Head of caudate nucleus (tissue), 42 donors: Measurements from ENCODE around the gene DCAF11.

ENCODE experiments used
- DNase-seq, 42 donors: peaks; one replicate each; pipeline versions ENCODE4 v3.0.0 to v3.0.0-alpha.2; 2020 to 2021; ENCODE audit warnings: mixed read lengths in 7 of 42
- intact Hi-C: fragments of 100-400 bp; cut with DNase I; formaldehyde crosslinking; loops from one replicate; pipeline ENCODE4 v1.15.0; 2022

The DCAF11 gene

GRCh38 chr14:24114532-24115421 is at the start of gene DCAF11, which contains the start of gene NRL:
Gene DCAF11, plus strand, starts transcription at chr14:24114777. Its CDS starts 818 bp downstream, at chr14:24115595.
Gene NRL, minus strand, starts transcription at chr14:24114949. Its CDS starts 32,101 bp downstream, at chr14:24082848.
- peak; percentile 95 to 99 (median 98) for DNase-seq
- intact Hi-C loops: loop anchor here (2.0 kb wide), 1 partner anchor 26 kb away; the partner anchor contains the start of gene EMC9

- intact Hi-C loops: no loop called here
- peak in 1 of 42 donors; percentile 1 for DNase-seq
Measured at GRCh38 chr14:24064856-24065255, 49.7 kb upstream of the DCAF11 start.

GRCh38 chr14:24065408-24065807 is 49.2 kb upstream of the DCAF11 start:
- no peak for DNase-seq
- intact Hi-C loops: no loop called here

- no peak for DNase-seq
- intact Hi-C loops: no loop called here
Measured at GRCh38 chr14:24066496-24067132, 48.0 kb upstream of the DCAF11 start.

GRCh38 chr14:24067133-24068082 is 47.2 kb upstream of the DCAF11 start:
- DNase-seq: peak in 18 of 42 donors; percentile 13 to 74 (median 47)
- intact Hi-C loops: no loop called here

GRCh38 chr14:24068711-24069410 is 45.7 kb upstream of the DCAF11 start:
- DNase-seq: peak in 1 of 42 donors; percentile 13
- intact Hi-C loops: no loop called here

- intact Hi-C loops: no loop called here
- no peak for DNase-seq
Measured at GRCh38 chr14:24069411-24069735, 45.2 kb upstream of the DCAF11 start.

GRCh38 chr14:24070285-24071143 is 44.1 kb upstream of the DCAF11 start:
- no peak for DNase-seq
- intact Hi-C loops: no loop called here

- peak in 37 of 42 donors; percentile 26 to 85 (median 62) for DNase-seq
- intact Hi-C loops: no loop called here
Measured at GRCh38 chr14:24071144-24071697, 43.4 kb upstream of the DCAF11 start, which contains the start of gene CPNE6. Gene CPNE6, plus strand, starts transcription at chr14:24071562. Its CDS starts 1,375 bp downstream, at chr14:24072937.

GRCh38 chr14:24071836-24072430 is 42.6 kb upstream of the DCAF11 start:
- DNase-seq: peak in 38 of 42 donors; percentile 33 to 87 (median 60)
- intact Hi-C loops: no loop called here

GRCh38 chr14:24072436-24072835 is 42.1 kb upstream of the DCAF11 start:
- peak in 41 of 42 donors; percentile 35 to 86 (median 67) for DNase-seq
- intact Hi-C loops: no loop called here

GRCh38 chr14:24072881-24073877 is 41.4 kb upstream of the DCAF11 start:
- intact Hi-C loops: no loop called here
- DNase-seq: peak in 18 of 42 donors; percentile 15 to 77 (median 46)

GRCh38 chr14:24074625-24075484 is 39.7 kb upstream of the DCAF11 start:
- no peak for DNase-seq
- intact Hi-C loops: no loop called here

- intact Hi-C loops: no loop called here
- DNase-seq: no peak
Measured at GRCh38 chr14:24075485-24076301, 38.9 kb upstream of the DCAF11 start.
